Activated CD4-positive, alpha-beta memory T cell treated with anti-CD3 and anti-CD28 coated beads, Interleukin-2, amount 10 ng/mL, durations not matched to agents 7 days and 5 days (primary cell): ENCODE measurements around the gene LPP. TPM values are rescaled to one million over a fixed set of nuclear protein-coding genes. Genes with fewer than 3 reads are reported as not detected.

Experiments used
- CTCF ChIA-PET: fragments of 350-600 bp; sonication (Branson Sonifier 250); formaldehyde crosslinking; loops from one replicate; lab custom pipeline; 2021; ENCODE audit warnings: antibody characterized with exemption, inconsistent platforms; lab: Charles Lee
- POLR2A ChIA-PET: fragments of 350-600 bp; sonication (Branson Sonifier 250); formaldehyde crosslinking; loops from one replicate; lab custom pipeline; 2021; ENCODE audit warnings: antibody characterized with exemption; lab: Charles Lee
- DNase-seq: peaks from one replicate; pipeline ENCODE4 v3.0.0-alpha.2; 2020
- H3K27ac Mint-ChIP-seq: one replicate; pipeline ENCODE4 v1.8.0; 2021; ENCODE audit warnings: mild to moderate bottlenecking, mixed read lengths
- H3K27me3 Mint-ChIP-seq: one replicate; pipeline ENCODE4 v1.8.0; 2021; ENCODE audit warnings: mixed read lengths
- H3K36me3 Mint-ChIP-seq: one replicate; pipeline ENCODE4 v1.8.0; 2021; ENCODE audit warnings: low read depth, mixed read lengths
- H3K4me1 Mint-ChIP-seq: one replicate; pipeline ENCODE4 v1.8.0; 2021; ENCODE audit warnings: mixed read lengths
- H3K4me3 Mint-ChIP-seq: one replicate; pipeline ENCODE4 v1.8.0; 2021; ENCODE audit warnings: mild to moderate bottlenecking, mixed read lengths
- H3K9me3 Mint-ChIP-seq: one replicate; pipeline ENCODE4 v1.8.0; 2021; ENCODE audit warnings: mixed read lengths
- total RNA-seq, 2 experiments: library from RNA; stranded (reverse); gene quantifications; one replicate each; pipeline ENCODE4 v1.2.3, GENCODE V29; 2021

Gene LPP
- total RNA-seq, 2 experiments from 2014 or later: 51.4 to 52.4 TPM

GRCh38 chr3:188929137-188929536 is 775.2 kb downstream of the LPP start:
- H3K4me3 Mint-ChIP-seq: no peak overlapping the region
- no peaks in the 10 kb centered on the region for H3K4me1 Mint-ChIP-seq
- peaks cover 2% of the 10 kb centered on the region for H3K27me3 Mint-ChIP-seq
- no peak overlapping the region for H3K27ac Mint-ChIP-seq
- POLR2A ChIA-PET: interaction anchor here (0.6 kb wide), 1 partner anchor 11 kb away, joined by 3 read pairs; no protein-coding TSS in a partner anchor
- no peaks in the 10 kb centered on the region for H3K9me3 Mint-ChIP-seq
- no peaks in the 10 kb centered on the region for H3K36me3 Mint-ChIP-seq
- DNase-seq: no peak
- CTCF ChIA-PET: no interaction called here

- no peaks in the 10 kb centered on the region for H3K4me1 Mint-ChIP-seq
- H3K36me3 Mint-ChIP-seq: no peaks in the 10 kb centered on the region
- H3K27ac Mint-ChIP-seq: no peak overlapping the region
- CTCF ChIA-PET: no interaction called here
- peaks cover 1% of the 10 kb centered on the region for H3K27me3 Mint-ChIP-seq
- no peak overlapping the region for H3K4me3 Mint-ChIP-seq
- no peak for DNase-seq
- POLR2A ChIA-PET: no interaction called here
- no peaks in the 10 kb centered on the region for H3K9me3 Mint-ChIP-seq
These were observed 777.1 kb downstream of the LPP start for GRCh38 chr3:188931036-188931435.

GRCh38 chr3:188931531-188931930 is 777.6 kb downstream of the LPP start:
- Mint-ChIP-seq H3K27me3 (no peaks in the 10 kb centered on the region), H3K4me3 (no peak overlapping the region), H3K4me1 (no peaks in the 10 kb centered on the region), H3K27ac (no peak overlapping the region), H3K36me3 (no peaks in the 10 kb centered on the region), H3K9me3 (no peaks in the 10 kb centered on the region)
- ChIA-PET CTCF (no interaction called here), POLR2A (no interaction called here)
- no peak for DNase-seq

GRCh38 chr3:188934989-188935388 is 781.0 kb downstream of the LPP start:
- Mint-ChIP-seq H3K4me1 (no peaks in the 10 kb centered on the region), H3K36me3 (no peaks in the 10 kb centered on the region), H3K27ac (no peak overlapping the region), H3K27me3 (no peaks in the 10 kb centered on the region), H3K9me3 (no peaks in the 10 kb centered on the region), H3K4me3 (no peak overlapping the region)
- ChIA-PET CTCF (interaction anchor here (1.0 to 1.5 kb wide), 3 partner anchors 18 to 1189 kb away, joined by 3 to 6 read pairs (median 5); partner anchors contain the start of gene BCL6), POLR2A (no interaction called here)
- DNase-seq: no peak

GRCh38 chr3:188936597-188937107 is 782.7 kb downstream of the LPP start:
- Mint-ChIP-seq H3K27me3 (peaks cover 4% of the 10 kb centered on the region), H3K9me3 (no peaks in the 10 kb centered on the region), H3K27ac (no peak overlapping the region), H3K4me3 (no peak overlapping the region), H3K4me1 (no peaks in the 10 kb centered on the region), H3K36me3 (no peaks in the 10 kb centered on the region)
- ChIA-PET POLR2A (interaction anchor here (2.0 kb wide), 1 partner anchor 22 kb away, joined by 5 read pairs; no protein-coding TSS in a partner anchor), CTCF (interaction anchor here (1.2 to 1.4 kb wide), 2 partner anchors 17 to 1196 kb away, joined by 3 read pairs; no protein-coding TSS in a partner anchor)
- no peak for DNase-seq

- H3K27me3 Mint-ChIP-seq: peaks cover 8% of the 10 kb centered on the region
- no peaks in the 10 kb centered on the region for H3K4me1 Mint-ChIP-seq
- H3K9me3 Mint-ChIP-seq: no peaks in the 10 kb centered on the region
- H3K27ac Mint-ChIP-seq: no peak overlapping the region
- ChIA-PET CTCF (interaction anchor here (1.4 to 2.2 kb wide), 2 partner anchors 16 to 17 kb away, joined by 3 to 7 read pairs; no protein-coding TSS in a partner anchor), POLR2A (interaction anchor here (2.0 kb wide), 1 partner anchor 23 kb away, joined by 5 read pairs; no protein-coding TSS in a partner anchor)
- H3K36me3 Mint-ChIP-seq: no peaks in the 10 kb centered on the region
- no peak overlapping the region for H3K4me3 Mint-ChIP-seq
- no peak for DNase-seq
These were observed 783.4 kb downstream of the LPP start for GRCh38 chr3:188937389-188937788.

GRCh38 chr3:188938999-188939398 is 785.0 kb downstream of the LPP start:
- Mint-ChIP-seq H3K4me3 (no peak overlapping the region), H3K9me3 (peaks cover 5% of the 10 kb centered on the region), H3K27me3 (peaks cover 12% of the 10 kb centered on the region), H3K4me1 (no peaks in the 10 kb centered on the region), H3K36me3 (no peaks in the 10 kb centered on the region), H3K27ac (no peak overlapping the region)
- CTCF ChIA-PET: interaction anchor here (2.2 kb wide), 1 partner anchor 16 kb away, joined by 7 read pairs; no protein-coding TSS in a partner anchor
- POLR2A ChIA-PET: interaction anchor here (1.0 kb wide), 1 partner anchor 1199 kb away, joined by 3 read pairs; no protein-coding TSS in a partner anchor
- DNase-seq: no peak

GRCh38 chr3:188939814-188940572 is 786.0 kb downstream of the LPP start:
- H3K27ac Mint-ChIP-seq: no peak overlapping the region
- peaks cover 5% of the 10 kb centered on the region for H3K9me3 Mint-ChIP-seq
- DNase-seq: no peak
- H3K27me3 Mint-ChIP-seq: peaks cover 16% of the 10 kb centered on the region
- POLR2A ChIA-PET: interaction anchor here (1.0 kb wide), 1 partner anchor 1200 kb away, joined by 3 read pairs; no protein-coding TSS in a partner anchor
- CTCF ChIA-PET: interaction anchor here (1.8 kb wide), 1 partner anchor 1200 kb away, joined by 6 read pairs; no protein-coding TSS in a partner anchor
- no peaks in the 10 kb centered on the region for H3K36me3 Mint-ChIP-seq
- no peak overlapping the region for H3K4me3 Mint-ChIP-seq
- no peaks in the 10 kb centered on the region for H3K4me1 Mint-ChIP-seq
